Measurements from ENCODE around the gene GRAMD4.

DNA sequence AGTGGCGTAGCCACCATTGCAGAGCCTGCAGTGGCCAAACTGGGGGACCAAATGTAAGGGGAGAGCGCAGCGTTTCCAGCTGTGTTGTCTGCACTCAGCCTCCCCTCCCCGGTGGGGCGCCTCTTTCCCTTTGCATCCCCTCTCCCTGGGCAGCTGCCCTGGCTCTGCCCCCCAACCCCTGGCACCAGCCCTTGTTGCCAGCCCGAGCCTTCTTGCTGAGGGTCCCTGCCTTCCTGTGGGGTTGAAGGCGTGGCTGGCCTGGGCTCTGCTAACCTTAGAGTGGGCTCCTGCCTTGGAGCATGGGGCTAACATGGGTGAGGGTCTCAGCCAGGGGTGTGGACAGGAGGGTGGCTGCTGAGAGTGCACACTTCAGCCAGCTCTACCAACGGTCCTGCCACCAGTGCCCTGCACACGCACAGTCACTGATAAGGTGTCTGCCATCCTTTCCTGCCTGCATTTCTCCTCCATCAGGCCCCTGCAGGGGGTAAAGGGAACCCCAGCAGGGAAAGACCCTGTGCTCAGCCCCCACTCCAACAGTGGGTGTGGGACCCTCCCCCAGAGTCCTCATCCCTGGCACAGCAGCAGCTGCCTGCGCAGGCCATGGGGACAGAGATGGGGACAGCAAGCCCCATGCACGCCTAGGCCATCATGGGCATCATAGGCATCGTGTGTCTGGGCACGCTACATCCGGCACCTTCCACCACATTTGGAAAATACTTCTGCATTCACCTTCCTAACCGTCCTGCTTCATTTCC is 74.4 kb downstream of the GRAMD4 start:
- TF ChIP-seq, protein P1, sequence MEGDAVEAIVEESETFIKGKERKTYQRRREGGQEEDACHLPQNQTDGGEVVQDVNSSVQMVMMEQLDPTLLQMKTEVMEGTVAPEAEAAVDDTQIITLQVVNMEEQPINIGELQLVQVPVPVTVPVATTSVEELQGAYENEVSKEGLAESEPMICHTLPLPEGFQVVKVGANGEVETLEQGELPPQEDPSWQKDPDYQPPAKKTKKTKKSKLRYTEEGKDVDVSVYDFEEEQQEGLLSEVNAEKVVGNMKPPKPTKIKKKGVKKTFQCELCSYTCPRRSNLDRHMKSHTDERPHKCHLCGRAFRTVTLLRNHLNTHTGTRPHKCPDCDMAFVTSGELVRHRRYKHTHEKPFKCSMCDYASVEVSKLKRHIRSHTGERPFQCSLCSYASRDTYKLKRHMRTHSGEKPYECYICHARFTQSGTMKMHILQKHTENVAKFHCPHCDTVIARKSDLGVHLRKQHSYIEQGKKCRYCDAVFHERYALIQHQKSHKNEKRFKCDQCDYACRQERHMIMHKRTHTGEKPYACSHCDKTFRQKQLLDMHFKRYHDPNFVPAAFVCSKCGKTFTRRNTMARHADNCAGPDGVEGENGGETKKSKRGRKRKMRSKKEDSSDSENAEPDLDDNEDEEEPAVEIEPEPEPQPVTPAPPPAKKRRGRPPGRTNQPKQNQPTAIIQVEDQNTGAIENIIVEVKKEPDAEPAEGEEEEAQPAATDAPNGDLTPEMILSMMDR (conservative IDR thresholded peaks at IDR 0.05; ENCODE audit: low read length) = no peak
- no peak for TF ChIP-seq EZH2phosphoT487 (IDR thresholded peaks at IDR 0.05; ENCODE audit: borderline replicate concordance, low read depth, low read length)
